VCaP (cell line): Measurements from ENCODE around the gene MICA.

Source experiments
- H3K27ac ChIP-seq: fragments of 450-650 bp; 2 replicates; pipeline ENCODE4 v1.5.1; 2017
- CTCF ChIP-seq: fragments of 450-650 bp; conservative IDR thresholded peaks from 2 replicates; pipeline ENCODE4 v1.5.1; 2017; ENCODE audit warnings: mild to moderate bottlenecking, moderate library complexity

Gene MICA

GRCh38 chr6:31357886-31358285, 45.5 kb upstream of the MICA start:
- H3K27ac ChIP-seq = no peak overlapping the region
- TF ChIP-seq CTCF = no peak

- no peak for TF ChIP-seq CTCF
Observed at GRCh38 chr6:31358302-31358701, 45.1 kb upstream of the MICA start.

DNA sequence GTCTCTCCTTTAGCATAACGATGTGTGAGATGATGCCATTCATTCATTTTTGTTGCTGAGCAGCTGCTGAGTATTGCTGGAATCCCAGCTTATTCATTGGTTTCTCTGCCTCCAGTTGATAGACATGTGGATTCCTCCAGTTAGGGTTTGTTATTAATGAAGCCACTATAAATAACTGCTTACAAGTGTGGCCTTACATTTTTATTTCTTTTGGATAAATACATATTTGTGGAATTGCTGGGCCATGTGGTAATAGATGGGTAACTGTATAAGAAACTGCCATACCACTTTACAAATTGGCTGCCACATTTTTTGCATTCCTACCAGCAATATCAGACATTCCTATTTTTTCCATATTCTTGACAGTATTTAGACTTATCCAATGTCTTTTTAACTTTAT, 43.8 kb upstream of the MICA start:
- no peak for TF ChIP-seq CTCF
- H3K27ac ChIP-seq = no peak overlapping the region

More at GRCh38 chr6:31358302-31358701, 45.1 kb upstream of the MICA start:
- no peak overlapping the region for H3K27ac ChIP-seq

- TF ChIP-seq CTCF = no peak
- H3K27ac ChIP-seq = no peak overlapping the region
Observed at GRCh38 chr6:31362751-31363150, 40.6 kb upstream of the MICA start.

DNA sequence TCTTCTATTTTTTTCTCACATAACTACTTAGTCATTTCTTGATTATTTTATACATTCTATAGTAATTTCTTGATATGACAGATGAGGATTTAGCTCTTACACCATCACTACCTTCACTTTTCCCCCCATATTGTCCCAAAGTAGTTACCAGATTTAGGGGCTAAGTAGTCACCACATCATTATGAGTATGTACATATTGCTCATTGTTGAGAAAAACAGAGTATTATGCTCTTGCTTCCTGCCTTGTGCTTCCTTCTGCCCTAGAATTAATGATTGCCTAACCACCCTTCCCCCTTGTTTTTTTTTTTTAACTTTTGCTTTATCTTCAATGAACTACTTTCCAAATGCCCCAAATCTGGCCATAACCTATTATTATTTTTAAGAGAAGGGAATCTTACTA, 39.6 kb upstream of the MICA start:
- no peak for TF ChIP-seq CTCF
- no peak overlapping the region for H3K27ac ChIP-seq

DNA sequence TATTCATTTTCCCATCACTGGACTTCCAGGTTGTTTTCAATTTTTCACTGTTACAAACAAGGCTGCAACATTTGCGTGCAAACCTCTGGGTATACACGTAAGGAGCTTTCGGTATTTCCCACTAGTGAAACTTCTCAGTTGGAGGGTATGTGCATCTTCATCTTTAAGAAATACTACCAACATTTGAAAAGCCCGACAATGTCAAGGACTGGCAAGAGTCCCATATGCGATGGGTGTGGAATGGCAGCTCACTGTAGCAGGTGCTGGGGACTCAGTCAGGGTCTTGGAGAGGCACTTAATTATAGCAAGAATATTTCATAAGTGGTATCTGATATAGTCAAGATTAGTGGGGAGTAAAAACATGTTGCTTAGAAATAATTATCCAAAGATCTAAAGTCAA, 37.5 kb upstream of the MICA start:
- TF ChIP-seq CTCF = no peak

GRCh38 chr6:31366693-31367470, 36.5 kb upstream of the MICA start:
- TF ChIP-seq CTCF = peak; percentile 93
- no peak overlapping the region for H3K27ac ChIP-seq

More for the DNA sequence above, 37.5 kb upstream of the MICA start:
- no peak overlapping the region for H3K27ac ChIP-seq
